Measurements from ENCODE around the gene SPAG16.
"Not testable (repeated sequence)": the region's sequence is repeated elsewhere in the genome, so short reads cannot be mapped to it uniquely, and the experiment has no call there.

Gene SPAG16

GRCh38 chr2:213271947-213272346, 12.3 kb upstream of the SPAG16 start:
- DNase-seq: no peak

- no peak for DNase-seq
Measured at GRCh38 chr2:213274143-213274542, 10.1 kb upstream of the SPAG16 start.

DNA sequence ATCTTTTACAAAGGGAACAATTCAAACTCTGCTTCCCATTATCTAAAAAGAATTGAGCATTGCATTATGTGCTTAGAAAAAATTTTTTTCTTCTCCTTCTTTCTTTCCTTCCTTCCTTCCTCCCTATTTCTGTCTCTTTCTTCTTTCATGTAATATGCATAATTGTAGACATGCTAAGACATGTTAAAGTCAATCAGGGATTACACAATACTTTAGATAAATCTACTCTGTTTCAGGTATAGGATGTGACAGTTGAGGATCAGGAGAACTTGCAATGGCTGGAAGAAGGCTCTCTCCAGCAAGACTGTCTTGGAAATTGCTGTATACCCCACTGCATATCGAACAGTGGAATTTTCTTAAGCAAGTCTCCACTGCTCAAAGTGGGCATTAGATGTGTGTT, 9.0 kb upstream of the SPAG16 start:
- DNase-seq: no peak

DNA sequence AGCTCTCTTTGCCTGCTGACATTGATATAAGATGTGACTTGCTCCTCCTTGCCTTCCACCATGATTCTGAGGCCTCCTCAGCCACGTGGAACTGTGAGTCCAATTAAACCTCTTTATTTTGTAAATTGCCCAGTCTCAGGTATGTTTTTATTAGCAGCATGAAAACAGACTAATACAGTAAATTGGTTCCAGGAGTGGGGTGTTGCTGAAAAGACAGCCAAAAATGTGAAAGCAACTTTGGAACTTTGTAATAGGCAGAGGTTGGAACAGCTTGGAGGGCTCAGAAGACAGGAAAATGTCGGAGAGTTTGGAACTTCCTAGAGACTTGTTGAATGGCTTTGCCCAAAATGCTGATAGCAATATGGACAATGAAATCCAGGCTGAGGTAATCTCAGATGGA, 7.1 kb upstream of the SPAG16 start:
- DNase-seq: not testable (repeated sequence)

GRCh38 chr2:213279116-213279620, 5.1 kb upstream of the SPAG16 start:
- DNase-seq: no peak

DNA sequence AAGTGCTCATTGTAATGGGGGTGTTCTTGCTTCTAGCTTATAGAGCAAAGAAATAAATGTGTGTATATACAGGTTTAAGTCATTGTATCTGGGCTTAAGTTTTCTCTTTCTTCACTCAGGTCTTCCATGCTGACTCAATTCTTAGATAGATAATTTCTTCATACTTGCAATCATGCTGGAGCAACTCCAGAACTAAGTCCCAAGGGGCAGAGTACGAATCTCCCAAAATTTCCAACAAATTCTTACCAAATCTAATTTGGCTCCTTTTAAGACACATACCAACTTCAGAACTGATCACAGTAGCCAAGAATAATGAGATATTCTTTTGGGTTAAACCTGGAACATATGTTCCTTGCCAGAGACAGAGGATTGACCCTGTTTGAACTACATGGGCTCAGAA, 4.3 kb upstream of the SPAG16 start:
- no peak for DNase-seq

GRCh38 chr2:213281156-213281555, 3.1 kb upstream of the SPAG16 start:
- DNase-seq: no peak

DNA sequence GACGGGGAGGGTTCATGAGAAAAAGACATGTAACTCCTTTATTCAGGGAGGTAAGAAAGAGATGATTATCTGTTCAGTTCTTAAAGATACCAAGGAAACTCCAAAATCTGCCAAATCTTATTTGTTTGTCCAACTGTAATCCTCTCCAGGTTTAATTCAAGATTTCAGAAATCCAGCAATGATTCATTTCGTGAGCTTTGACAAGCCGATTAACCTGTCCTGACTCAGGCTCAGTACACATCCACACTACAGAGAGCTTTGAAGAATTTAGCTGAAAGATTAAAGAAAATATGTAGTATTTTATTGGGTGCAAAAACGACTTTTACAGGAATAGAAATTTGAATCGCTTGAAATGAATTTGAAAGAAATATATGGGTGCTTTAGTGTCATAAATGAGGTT, 1.1 kb downstream of the SPAG16 start:
- DNase-seq: no peak

GRCh38 chr2:213286161-213286560, 1.9 kb downstream of the SPAG16 start:
- DNase-seq: no peak

- DNase-seq: no peak
Measured at GRCh38 chr2:213288913-213289700, 4.8 kb downstream of the SPAG16 start.

GRCh38 chr2:213290501-213290900, 6.2 kb downstream of the SPAG16 start:
- no peak for DNase-seq

DNA sequence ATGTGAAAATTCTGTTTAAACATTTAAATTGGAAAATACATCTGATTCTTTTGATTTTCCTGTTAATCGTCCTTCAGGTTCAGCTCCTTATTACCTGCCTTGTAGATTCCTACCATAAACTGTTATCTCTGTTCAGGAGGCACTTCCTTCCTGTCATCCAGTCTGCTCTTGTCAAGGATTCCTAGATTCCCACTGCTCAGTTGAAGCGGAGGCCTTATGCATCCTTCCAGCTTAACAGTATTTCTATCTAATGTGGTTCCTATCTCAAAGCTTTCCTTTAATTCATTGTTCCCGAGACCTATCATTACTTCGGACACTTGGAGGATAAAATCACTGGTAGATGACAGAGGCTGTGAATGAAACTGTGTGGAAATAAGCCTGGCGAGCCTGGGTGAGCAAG, 12.0 kb downstream of the SPAG16 start:
- DNase-seq: no peak

DNA sequence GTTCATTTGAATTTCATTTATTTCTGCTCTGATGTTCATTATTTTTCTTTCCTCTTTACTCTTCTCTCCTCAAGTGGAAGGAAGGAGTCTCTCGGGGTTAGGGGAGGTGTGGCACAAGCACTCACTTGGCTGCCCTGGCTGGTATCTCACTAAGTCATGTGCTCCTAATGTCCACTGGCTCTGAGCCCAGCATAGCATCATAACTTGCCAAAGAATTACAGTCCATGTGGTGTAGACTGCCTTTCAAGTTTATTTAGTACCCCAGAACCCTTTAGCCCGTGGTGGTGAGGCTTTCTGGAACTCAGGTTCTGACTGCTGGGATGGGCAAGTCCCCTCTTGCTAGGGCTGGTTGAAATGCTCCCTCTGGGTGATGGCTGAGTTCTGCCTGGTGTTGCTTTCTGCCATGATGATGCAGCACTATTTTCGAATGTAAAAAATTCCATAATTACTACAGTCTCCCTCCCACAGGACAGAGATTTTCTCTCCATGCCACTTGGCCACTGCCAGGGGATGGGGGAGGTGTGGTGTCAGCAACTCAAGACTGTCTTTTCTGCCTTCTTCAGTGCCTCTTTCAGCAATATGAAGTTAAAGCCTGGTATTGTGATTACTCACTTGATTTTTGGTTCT, 22.2 kb downstream of the SPAG16 start:
- no peak for DNase-seq

DNA sequence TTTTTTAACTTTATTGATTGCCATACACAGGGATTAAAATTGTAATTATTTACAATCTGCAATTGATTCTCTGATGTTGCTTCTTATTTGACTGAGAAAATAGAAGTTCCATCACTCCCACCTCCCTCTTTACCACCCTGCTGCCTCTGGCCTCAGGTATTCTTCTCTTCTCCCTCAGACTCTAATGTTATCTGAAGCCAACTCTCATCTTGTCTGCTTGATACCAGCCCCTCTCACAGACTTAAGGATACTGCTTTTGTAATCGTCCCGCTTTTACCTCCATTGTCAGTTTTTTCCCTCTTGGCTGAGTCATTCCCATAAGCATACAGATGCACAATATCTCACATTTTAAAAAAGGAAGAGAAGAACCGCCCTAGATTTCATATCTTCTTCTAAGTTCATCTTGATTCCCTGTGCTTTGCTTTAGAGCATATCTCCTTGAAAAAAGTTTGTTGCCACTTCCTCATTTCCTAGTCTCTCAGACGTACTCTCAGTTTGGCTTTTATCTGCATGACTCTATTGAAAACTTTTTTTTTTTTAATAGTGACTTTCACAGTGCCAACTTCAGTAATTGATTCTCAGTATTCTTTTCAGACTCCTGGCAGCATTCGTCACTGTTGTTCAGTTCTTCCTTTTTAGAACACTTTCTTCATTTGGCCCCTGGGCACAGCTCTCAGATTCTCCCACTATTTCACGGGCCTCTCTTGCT, 31.1 kb downstream of the SPAG16 start:
- DNase-seq: no peak

GRCh38 chr2:213316001-213316735, 31.9 kb downstream of the SPAG16 start:
- no peak for DNase-seq

- no peak for DNase-seq
Measured at GRCh38 chr2:213317929-213318328, 33.7 kb downstream of the SPAG16 start.

- no peak for DNase-seq
Measured at GRCh38 chr2:213320604-213321003, 36.3 kb downstream of the SPAG16 start.

GRCh38 chr2:213336253-213336770, 52.0 kb downstream of the SPAG16 start:
- DNase-seq: no peak

GRCh38 chr2:213353419-213353818, 69.2 kb downstream of the SPAG16 start:
- DNase-seq: no peak

GRCh38 chr2:213376644-213377043, 92.4 kb downstream of the SPAG16 start:
- no peak for DNase-seq

GRCh38 chr2:213407027-213407426, 122.8 kb downstream of the SPAG16 start:
- not testable (repeated sequence) for DNase-seq

Data from amygdala (tissue), 56 donors.